Neuronal stem cell (in vitro differentiated cells): ENCODE measurements around the gene TOMT.

Experiments
- DNase-seq: peaks from one replicate; pipeline ENCODE4 v3.0.0-alpha.2; 2013; ENCODE audit warnings: low spot score
- H2AFZ ChIP-seq: one replicate; pipeline ENCODE4 v1.6.1; 2013; ENCODE audit warnings: mild to moderate bottlenecking, low read length, inconsistent platforms
- H2AK5ac ChIP-seq: 2 replicates; pipeline ENCODE4 v1.6.1; 2013; ENCODE audit warnings: low read depth, mild to moderate bottlenecking, inconsistent platforms, low read length, moderate library complexity, mixed read lengths
- H2BK120ac ChIP-seq: 2 replicates; pipeline ENCODE4 v1.6.1; 2013; ENCODE audit warnings: low read depth, mild to moderate bottlenecking, inconsistent platforms, low read length, moderate library complexity, mixed read lengths
- H2BK12ac ChIP-seq: one replicate; pipeline ENCODE4 v1.6.1; 2013; ENCODE audit warnings: low read length, inconsistent platforms
- H2BK15ac ChIP-seq: 2 replicates; pipeline ENCODE4 v1.6.1; 2013; ENCODE audit warnings: mild to moderate bottlenecking, low read length, inconsistent platforms, mixed read lengths
- H2BK5ac ChIP-seq: one replicate; pipeline ENCODE4 v1.6.1; 2013; ENCODE audit warnings: inconsistent platforms, mild to moderate bottlenecking, low read length, moderate library complexity
- H3K14ac ChIP-seq: one replicate; pipeline ENCODE4 v1.6.1; 2013; ENCODE audit warnings: low read length, inconsistent platforms
- H3K18ac ChIP-seq: 2 replicates; pipeline ENCODE4 v1.6.1; 2013; ENCODE audit warnings: low read length, inconsistent platforms
- H3K23ac ChIP-seq: 2 replicates; pipeline ENCODE4 v1.6.1; 2013; ENCODE audit warnings: low read depth, mild to moderate bottlenecking, mixed read lengths, low read length, inconsistent platforms; ENCODE audit not compliant: poor library complexity
- H3K27ac ChIP-seq: replicated peaks from 3 replicates; pipeline ENCODE4 v1.5.1; 2013; ENCODE audit warnings: low read length, inconsistent platforms
- H3K27me3 ChIP-seq, 3 experiments: 2 replicates each; pipeline ENCODE4 v1.6.1; 2013; ENCODE audit warnings: low read length in 3 of 3, mild to moderate bottlenecking in 2 of 3, inconsistent platforms in 1 of 3, low read depth in 1 of 3, mixed read lengths in 1 of 3, moderate library complexity in 1 of 3; ENCODE audit not compliant: control insufficient read depth in 3 of 3, insufficient read depth in 3 of 3
- H3K36me3 ChIP-seq, 2 donors: replicated peaks in 1 of 2; 2 replicates each; pipeline ENCODE4 v1.6.1; 2013; ENCODE audit warnings: low read length in 2 of 2; ENCODE audit not compliant: control insufficient read depth in 2 of 2, insufficient read depth in 2 of 2
- H3K4ac ChIP-seq: 2 replicates; pipeline ENCODE4 v1.6.1; 2013; ENCODE audit warnings: inconsistent platforms, mild to moderate bottlenecking, low read length, moderate library complexity
- H3K4me1 ChIP-seq, 2 donors: 1 replicate in 1 of 2; 2 replicates in 1 of 2; pipeline ENCODE4 v1.6.1; 2013; ENCODE audit warnings: low read length in 2 of 2, low read depth in 1 of 2; ENCODE audit not compliant: control insufficient read depth in 2 of 2, insufficient read depth in 1 of 2
- H3K4me2 ChIP-seq: one replicate; pipeline ENCODE4 v1.6.1; 2013; ENCODE audit warnings: mild to moderate bottlenecking, low read length, inconsistent platforms; ENCODE audit not compliant: insufficient read depth, poor library complexity, severe bottlenecking
- H3K4me3 ChIP-seq, 2 donors: 2 replicates each; pipeline ENCODE4 v1.5.1; 2013; ENCODE audit warnings: low read length in 2 of 2, mild to moderate bottlenecking in 2 of 2, inconsistent platforms in 1 of 2, moderate library complexity in 1 of 2
- H3K79me1 ChIP-seq: one replicate; pipeline ENCODE4 v1.6.1; 2013; ENCODE audit warnings: low read depth, mild to moderate bottlenecking, inconsistent platforms, low read length, moderate library complexity
- H3K9ac ChIP-seq: one replicate; pipeline ENCODE4 v1.6.1; 2013; ENCODE audit warnings: mild to moderate bottlenecking, low read depth, low read length, inconsistent platforms; ENCODE audit not compliant: poor library complexity
- H3K9me3 ChIP-seq, 2 donors: replicated peaks in 1 of 2; 2 replicates each; pipeline versions ENCODE3 to v1.6.1; 2013; ENCODE audit warnings: low read length in 2 of 2, mild to moderate bottlenecking in 2 of 2, inconsistent platforms in 1 of 2, low read depth in 1 of 2, mixed read lengths in 1 of 2, moderate library complexity in 1 of 2; ENCODE audit not compliant: control insufficient read depth in 2 of 2, insufficient read depth in 1 of 2
- H4K8ac ChIP-seq: one replicate; pipeline ENCODE4 v1.6.1; 2013; ENCODE audit warnings: low read depth, mild to moderate bottlenecking, inconsistent platforms, low read length, moderate library complexity
- H4K91ac ChIP-seq: one replicate; pipeline ENCODE4 v1.6.1; 2013; ENCODE audit warnings: low read length, low read depth, mild to moderate bottlenecking, inconsistent platforms; ENCODE audit not compliant: poor library complexity
- WGBS, 2 donors: extraction: QIAGEN DNeasy Blood & Tissue Kit; methylation state at CpG; one replicate each; pipeline ENCODE4 v1.1.7; 2013; ENCODE audit warnings: missing lambda C conversion rate in 2 of 2, mixed read lengths in 1 of 2; ENCODE audit not compliant: insufficient read length in 2 of 2, insufficient replicate concordance in 1 of 2; ENCODE audit errors: extremely low coverage in 2 of 2; 5-methylcytosine and 5-hydroxymethylcytosine counted together

TOMT gene

DNA sequence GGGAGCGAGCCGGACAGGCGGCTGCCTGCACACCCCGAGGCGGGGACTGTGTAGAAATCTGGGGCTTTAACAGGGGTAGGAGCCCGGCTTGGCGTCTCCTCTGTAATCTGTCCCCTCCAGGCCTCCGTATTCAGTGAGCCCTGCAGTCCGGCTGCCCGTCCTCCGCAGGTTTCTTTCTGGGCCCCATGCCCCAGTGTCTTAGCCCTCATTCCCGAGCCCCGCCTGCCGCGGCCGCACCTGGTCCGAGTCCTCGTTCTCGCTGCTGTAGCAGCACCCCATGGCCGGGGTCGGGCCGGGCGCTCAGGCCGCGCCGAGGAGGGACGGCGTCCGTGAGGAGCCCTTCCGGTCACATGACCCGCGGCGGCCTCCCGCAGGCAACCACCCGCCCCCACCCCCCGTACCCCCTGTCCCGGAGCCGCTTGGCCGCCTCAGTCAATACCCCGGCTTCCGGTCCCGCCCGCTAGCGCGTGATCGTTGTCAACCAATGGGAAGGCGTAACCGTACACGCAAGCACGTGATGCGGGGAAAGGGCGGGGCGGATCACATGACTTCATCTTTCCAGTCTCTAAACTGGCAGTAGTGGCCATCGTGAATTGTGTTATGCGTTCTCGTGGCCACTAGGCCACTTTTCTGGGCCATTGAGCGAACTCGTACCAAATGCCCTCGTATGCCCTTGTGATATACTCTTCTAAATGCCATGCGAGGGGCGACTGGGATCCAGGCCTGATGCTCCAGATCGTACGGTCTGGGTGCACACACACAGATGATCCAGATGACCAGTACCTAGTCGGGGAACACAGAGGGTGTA is 2.6 kb upstream of the TOMT start, which contains the start of gene LAMTOR1:
Gene LAMTOR1, minus strand, starts transcription at position 352 of the 808 bp plus-strand sequence. Its CDS starts 73 bp downstream, at position 279.
- H2AFZ ChIP-seq, result peak within 1 kb of the TSS; percentile 89

GRCh38 chr11:72103754-72104167 is 2.0 kb upstream of the TOMT start:
- Histone ChIP-seq H3K4ac (no peak overlapping the region), H3K27me3 (no peaks in the 10 kb centered on the region), H2BK5ac (no peak overlapping the region), H2AK5ac (peak overlapping the region; percentile 20), H4K91ac (no peak overlapping the region), H3K4me3 (peak overlapping the region; percentile 31 to 82), H3K4me1 (peaks cover 9 to 11% of the 10 kb centered on the region in 2 donors), H3K36me3 (peaks cover 11 to 40% of the 10 kb centered on the region in 2 donors), H3K79me1 (peaks cover 4% of the 10 kb centered on the region), H2BK12ac (peak overlapping the region; percentile 18), H3K9ac (peak overlapping the region; percentile 83), H3K23ac (no peak overlapping the region), H3K9me3 (no peaks in the 10 kb centered on the region), H3K14ac (no peak overlapping the region), H3K27ac (peak overlapping the region; percentile 69), H2BK120ac (no peak overlapping the region), H3K4me2 (peak overlapping the region; percentile 50), H3K18ac (peak overlapping the region; percentile 16), H2BK15ac (peak overlapping the region; percentile 14), H4K8ac (no peak overlapping the region), H2AFZ (peak overlapping the region; percentile 54)
- no peak for DNase-seq
- no CpG with 5 or more reads among the region's 11 CpGs for WGBS, 2 donors

More for the DNA sequence above, 2.6 kb upstream of the TOMT start, which contains the start of gene LAMTOR1:
- Histone ChIP-seq H2AK5ac (peak within 1 kb of the TSS; percentile 20), H2BK15ac (peak within 1 kb of the TSS; percentile 14), H3K4me2 (peak within 1 kb of the TSS; percentile 79), H3K14ac (no peak within 1 kb of the TSS), H3K4ac (no peak within 1 kb of the TSS), H2BK120ac (no peak within 1 kb of the TSS), H4K8ac (no peak within 1 kb of the TSS), H3K79me1 (peaks cover 4% of the 10 kb centered on the region), H3K36me3 (peaks cover 17 to 41% of the 10 kb centered on the region in 2 donors), H3K23ac (peak within 1 kb of the TSS; percentile 48), H3K27ac (peak within 1 kb of the TSS; percentile 69), H3K9me3 (no peaks in the 10 kb centered on the region), H2BK12ac (peak within 1 kb of the TSS; percentile 18), H3K18ac (peak within 1 kb of the TSS; percentile 94), H4K91ac (peak within 1 kb of the TSS; percentile 62), H2BK5ac (peak within 1 kb of the TSS; percentile 13), H3K4me3 (peak within 1 kb of the TSS; percentile 82 to 93), H3K9ac (peak within 1 kb of the TSS; percentile 91), H3K4me1 (peaks cover 9 to 11% of the 10 kb centered on the region in 2 donors), H3K27me3 (no peaks in the 10 kb centered on the region)
- DNase-seq, result peak; percentile 96
- WGBS, 2 donors, result no CpG with 5 or more reads among the region's 64 CpGs

- Histone ChIP-seq H3K4me1 (peaks cover 0 to 6% of the 10 kb centered on the region in 2 donors), H3K14ac (no peak overlapping the region), H3K9me3 (no peaks in the 10 kb centered on the region), H4K8ac (peak overlapping the region; percentile 29), H2BK5ac (peak overlapping the region; percentile 46), H3K4me3 (peak overlapping the region; percentile 57 to 90), H4K91ac (no peak overlapping the region), H2BK15ac (no peak overlapping the region), H3K36me3 (peaks cover 6 to 20% of the 10 kb centered on the region in 2 donors), H2BK120ac (no peak overlapping the region), H2AK5ac (peak overlapping the region; percentile 6), H3K4me2 (peak overlapping the region; percentile 77), H3K9ac (peak overlapping the region; percentile 73), H3K4ac (no peak overlapping the region), H2AFZ (peak overlapping the region; percentile 50), H3K79me1 (peaks cover 2% of the 10 kb centered on the region), H3K18ac (peak overlapping the region; percentile 1), H3K23ac (no peak overlapping the region), H3K27ac (peak overlapping the region; percentile 45), H3K27me3 (no peaks in the 10 kb centered on the region), H2BK12ac (no peak overlapping the region)
- no CpG with 5 or more reads among the region's 10 CpGs for WGBS, 2 donors
- DNase-seq, result no peak
These were observed 5.8 kb downstream of the TOMT start for GRCh38 chr11:72111300-72112142.
